Glomerular endothelial cell (primary cell): ENCODE results near the gene TUT7. TPM values are rescaled to one million over a fixed set of nuclear protein-coding genes. Genes with fewer than 3 reads are reported as not detected.
"Not testable (repeated sequence)": the region's sequence is repeated elsewhere in the genome, so short reads cannot be mapped to it uniquely, and the experiment has no call there.

Experiments used
- DNase-seq: peaks from one replicate; pipeline ENCODE4 v3.0.0-alpha.2; 2011; ENCODE audit warnings: low read depth, low spot score; ENCODE audit errors: extremely low read depth
- total RNA-seq: library from RNA; depleted of rRNA; stranded (reverse); fragments of >200 nt; gene quantifications from 2 replicates; pipeline ENCODE4 v1.2.3, GENCODE V29; 2015

The TUT7 gene
- total RNA-seq, 1 donor from 2014 or later, result 31.1 TPM

DNA sequence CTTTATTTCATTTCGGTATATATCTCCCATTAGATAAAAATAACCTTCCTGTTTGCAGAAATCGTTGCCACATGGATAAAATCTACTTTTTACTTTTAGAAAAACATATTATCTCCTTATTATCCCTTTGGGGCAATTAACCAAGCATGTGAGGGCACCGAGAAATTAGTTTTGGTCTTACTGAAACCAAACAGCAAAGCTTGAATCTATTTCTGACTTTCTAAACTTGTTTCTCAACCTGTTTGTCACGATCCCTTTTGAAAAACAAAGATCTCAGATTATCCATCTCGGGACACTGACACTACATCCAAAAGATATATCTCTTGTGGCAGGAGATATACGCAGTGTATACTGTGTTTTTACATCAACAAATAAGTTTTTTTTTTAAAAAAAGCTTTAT lies 2.3 kb downstream of the TUT7 start:
- DNase-seq, result no peak

DNA sequence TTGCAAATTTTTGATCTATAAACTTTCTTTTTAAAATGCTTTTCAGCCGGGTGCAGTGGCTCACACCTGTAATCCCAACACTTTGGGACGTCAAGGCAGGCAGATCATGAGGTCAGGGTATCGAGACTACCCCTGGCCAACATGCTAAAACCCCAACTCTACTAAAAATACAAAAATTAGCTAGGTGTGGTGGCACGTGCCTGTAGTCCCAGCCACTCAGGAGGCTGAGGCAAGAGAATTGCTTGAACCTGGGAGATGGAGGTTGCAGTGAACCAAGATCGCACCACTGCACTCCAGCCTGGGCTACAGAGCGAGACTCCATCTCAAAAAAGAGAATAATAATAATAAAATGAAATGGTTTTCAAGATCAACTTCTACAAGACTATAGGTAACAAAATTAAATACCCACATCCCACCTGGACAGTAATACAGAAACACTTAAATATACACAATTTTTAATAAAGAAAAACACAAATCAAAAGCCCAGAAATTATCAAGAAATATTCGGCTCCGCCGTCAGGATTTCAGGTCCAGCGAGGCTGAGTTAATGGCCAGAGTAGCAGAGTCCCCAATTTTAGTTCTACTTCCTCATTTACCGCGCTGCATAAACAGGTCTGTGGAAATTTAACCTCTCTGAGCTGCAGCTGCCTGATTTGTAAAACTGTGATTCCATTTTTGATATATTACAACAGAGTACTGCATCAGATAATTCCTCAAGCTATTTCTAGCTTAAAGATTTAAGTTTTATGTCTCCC lies 4.0 kb downstream of the TUT7 start:
- no peak for DNase-seq

DNA sequence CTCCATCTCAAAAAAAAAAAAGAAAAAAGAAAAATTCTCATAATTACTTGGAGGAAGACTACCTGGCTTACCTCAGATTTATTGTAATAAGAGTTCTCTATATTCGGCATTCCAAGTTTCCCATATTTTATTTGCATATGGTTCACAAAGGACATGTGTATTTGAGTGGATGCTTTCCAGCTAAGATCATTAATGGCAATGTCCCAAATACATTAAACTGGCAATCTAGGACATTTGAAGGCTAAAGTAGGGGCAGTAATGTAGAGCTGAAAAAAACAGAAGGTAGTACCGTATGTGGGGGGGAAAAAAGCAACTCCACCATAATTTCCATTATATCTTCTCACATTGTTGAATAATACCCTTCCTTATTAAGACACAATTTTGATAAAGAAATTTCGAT lies 4.9 kb downstream of the TUT7 start:
- no peak for DNase-seq

DNA sequence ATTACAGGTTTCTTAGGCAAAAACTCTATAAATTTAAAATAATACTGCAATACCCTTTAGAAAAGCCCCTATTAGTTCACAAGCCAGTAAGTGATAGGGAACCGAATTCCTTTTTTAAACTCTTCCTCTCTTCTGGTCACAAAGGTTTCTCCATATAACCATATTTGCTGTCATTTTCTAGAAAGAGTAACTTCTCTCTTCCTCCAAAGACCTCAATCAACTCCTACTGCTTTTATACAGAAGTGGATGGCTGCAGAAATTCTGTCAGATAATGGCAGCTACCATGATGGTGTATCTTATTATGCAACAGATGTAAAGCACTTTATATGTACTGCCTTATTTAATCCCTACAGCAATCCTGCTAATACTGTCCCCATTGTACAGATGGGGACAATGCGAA lies 6.2 kb downstream of the TUT7 start:
- DNase-seq, result no peak

DNA sequence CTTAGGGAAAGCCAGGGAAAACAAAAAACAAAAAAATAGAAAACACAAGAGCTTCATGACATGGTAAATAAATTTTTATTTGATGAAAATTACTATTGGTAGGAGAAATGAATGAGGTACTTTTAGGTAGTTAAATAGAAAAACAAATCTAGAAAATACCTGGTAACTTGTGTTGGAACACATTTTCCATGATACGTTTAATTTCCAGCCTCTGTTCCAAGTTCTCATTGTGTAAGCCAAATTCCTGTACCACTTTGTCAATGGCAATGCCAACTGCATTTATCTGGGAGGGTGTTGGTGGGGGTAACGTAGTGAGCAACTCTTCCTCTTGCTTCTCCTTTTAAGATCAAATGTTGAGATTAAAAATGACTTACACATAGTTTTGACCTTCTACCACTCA lies 9.4 kb downstream of the TUT7 start:
- no peak for DNase-seq

DNA sequence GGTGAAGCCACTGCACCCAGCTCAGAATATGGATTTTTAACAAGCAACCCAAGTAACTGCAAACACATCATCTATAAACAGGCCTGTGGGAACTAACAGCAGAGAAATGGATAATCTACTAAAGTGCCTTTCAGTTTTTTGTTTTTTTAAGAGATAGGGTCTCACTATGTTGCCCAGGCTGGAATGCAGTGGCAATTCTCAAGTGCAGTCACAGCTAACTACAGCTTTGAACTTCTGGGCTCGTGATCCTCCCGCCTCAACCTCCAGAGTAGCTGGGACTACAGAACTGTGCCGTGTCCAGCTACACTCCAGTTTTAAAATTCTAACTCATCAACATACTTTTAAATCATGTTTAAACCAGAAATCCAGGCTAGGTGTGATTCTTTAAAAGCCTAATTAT lies 11.9 kb downstream of the TUT7 start:
- no peak for DNase-seq

DNA sequence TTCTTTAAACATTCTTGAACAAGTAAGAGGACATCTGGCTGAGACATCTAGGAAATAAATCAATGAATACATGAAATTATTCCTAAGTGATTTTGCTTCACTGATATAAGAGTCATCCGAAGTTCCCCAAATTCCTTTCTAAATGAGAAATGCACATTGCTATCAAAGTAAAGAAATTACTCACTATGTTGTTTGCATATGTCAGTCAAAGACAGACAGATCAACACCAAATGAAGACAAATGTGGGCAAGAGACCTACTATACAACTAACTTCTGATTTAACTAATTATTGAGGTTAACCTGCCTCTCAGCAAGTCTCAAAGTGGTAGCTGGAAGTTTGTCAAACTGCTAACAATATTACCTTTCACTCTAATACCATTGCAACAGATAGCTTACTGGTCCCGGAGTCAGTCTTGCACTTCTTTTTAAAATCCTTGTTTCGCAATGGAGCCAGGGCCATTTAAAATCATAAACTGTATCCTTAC lies 13.2 kb downstream of the TUT7 start:
- no peak for DNase-seq

DNA sequence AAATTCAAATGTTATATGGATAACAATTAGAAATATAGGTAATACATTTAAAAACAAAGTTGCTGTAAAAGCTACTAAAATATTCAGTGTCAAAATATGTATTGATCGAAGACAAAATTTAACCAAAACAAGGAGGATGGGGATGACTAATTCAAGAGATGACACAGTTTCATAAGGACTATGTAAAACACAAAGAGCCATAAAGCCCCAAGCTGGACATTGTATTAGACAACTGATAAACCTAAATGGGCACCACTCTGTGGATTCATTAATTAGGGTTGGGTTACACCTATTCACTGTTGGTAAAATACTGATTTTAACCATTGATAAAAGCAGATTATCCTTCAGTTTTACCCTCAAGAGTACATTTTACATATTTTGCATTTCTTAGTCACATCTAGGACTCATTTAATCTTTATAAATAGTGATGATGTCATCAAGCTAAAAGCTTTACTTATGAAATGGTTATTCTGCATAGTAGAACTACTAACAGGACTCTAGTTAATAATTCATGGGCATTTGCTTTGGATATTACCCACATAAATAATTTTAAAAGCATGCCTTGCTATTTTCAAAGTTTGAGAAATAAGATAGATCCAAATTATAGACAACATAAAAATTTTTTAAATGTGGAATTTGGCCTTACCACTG lies 13.7 kb downstream of the TUT7 start:
- no peak for DNase-seq

DNA sequence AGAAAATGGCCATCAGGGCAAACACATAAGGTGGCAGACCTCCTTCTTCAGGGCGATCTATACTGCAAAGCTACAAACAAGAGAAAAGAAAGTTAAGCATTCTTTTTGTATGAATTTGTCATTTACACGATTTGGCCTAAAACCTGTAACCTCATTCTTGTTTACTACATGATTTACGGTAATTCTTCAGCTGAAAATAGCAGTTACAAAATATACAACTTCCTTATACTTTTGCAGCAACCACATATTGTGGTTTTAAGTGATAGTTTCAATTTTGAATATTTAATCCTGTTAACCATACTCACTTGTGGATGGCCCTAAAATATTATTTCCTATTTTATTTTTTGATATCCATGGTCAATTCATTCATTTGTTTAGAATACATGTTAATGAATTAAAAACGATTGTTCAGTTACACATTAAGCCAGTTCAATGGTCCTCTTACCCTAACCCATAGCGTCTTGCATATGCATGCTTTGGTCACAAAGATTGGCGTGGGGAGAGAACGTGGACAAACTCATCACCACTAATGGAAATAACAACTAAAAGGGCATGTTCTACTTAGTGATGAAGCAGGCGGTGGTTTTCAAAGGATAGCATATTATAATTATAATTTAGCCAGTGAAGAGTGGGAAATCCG lies 16.6 kb downstream of the TUT7 start:
- DNase-seq, result no peak

DNA sequence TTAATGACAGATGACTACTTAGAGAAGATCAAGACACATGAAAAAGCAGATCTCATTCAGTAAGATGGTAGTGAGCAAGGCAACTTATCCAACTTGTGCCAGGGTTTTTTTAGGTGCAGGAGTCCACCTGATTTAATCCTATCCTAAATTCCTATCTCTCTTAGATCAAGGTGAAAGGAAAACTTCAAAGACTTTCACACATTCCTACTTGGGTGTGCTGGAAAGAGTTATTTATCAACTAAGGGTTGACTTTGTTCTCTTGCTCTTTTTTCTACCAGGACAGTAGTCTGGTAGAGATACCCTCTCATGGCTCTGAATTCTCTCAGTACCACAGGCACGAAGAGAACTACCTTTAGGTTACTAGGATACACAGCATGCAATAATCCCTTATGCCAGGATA lies 18.2 kb downstream of the TUT7 start:
- no peak for DNase-seq

DNA sequence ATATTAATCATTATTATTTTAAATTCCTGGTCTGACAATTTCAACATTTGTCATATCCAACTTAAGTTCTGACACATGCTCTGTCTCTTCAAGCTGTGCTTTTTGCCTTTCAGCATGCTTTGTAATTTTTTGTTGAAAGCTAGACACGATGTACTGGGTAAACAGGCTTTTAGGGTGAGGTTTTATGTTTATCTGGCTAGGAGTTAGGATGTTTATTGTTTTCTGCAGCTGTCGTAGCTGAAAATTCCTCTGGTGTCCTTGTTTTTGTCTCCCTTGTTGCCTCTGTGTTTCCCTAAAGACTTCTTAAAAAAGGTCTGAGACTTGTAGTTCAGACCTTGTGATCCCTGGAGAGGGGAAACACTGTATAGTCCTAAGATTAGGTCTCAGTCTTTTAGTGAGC lies 20.6 kb downstream of the TUT7 start:
- DNase-seq, result no peak

DNA sequence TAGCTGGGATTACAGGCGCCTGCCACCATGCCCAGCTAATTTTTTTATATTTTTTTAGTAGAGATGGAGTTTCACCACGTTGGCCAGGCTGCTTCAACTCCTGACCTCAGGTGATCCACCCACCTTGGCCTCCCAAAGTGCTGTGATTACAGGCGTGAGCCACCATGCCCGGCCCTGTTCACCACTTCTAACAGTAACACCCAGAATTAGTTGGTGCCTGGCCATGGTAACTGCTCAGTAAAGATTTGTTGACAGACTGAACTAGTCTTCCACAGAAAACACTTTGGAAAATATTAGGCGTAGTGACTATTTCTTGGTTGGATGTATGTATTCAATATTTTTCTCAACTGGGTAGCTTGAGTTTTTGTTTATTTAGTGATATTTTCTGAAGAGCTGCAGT lies 24.0 kb downstream of the TUT7 start:
- no peak for DNase-seq

DNA sequence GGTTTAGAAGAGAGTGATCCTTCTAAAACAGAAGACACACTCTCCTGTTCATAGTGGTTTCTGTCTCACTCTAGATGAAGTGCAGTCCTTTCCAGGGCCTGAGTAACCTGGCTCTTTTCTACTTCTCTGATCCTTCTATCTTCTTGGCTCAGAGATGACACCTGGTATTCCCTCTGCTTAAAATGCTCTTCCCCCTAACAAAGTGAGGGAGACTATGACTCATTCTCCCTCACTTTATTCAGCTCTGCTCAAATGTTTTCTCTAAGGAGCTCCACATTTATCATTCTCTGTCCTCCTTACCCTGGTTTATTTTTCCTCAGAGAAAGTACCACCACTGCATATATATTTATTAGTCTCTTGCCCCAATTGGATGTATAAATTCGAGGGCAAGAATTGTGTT lies 24.6 kb downstream of the TUT7 start:
- DNase-seq, result no peak

DNA sequence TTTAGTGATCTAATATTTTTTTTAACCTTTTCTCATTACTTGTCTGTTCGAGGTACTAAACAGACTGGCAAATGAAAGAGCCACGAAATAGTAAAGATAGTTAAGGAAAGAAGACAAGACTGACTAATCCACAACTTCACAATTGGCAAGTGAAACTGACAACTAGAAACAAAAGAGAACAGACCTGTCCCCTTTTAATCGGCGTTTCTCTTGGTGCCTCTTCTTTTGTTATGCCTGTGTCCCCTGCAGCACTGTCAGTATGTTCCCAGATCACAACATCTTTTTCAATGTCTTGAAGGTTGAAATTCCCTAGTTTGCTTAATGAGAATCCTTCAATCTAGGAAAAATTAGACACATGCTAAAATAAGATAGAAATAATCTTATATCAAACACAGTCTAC lies 26.1 kb downstream of the TUT7 start:
- no peak for DNase-seq

DNA sequence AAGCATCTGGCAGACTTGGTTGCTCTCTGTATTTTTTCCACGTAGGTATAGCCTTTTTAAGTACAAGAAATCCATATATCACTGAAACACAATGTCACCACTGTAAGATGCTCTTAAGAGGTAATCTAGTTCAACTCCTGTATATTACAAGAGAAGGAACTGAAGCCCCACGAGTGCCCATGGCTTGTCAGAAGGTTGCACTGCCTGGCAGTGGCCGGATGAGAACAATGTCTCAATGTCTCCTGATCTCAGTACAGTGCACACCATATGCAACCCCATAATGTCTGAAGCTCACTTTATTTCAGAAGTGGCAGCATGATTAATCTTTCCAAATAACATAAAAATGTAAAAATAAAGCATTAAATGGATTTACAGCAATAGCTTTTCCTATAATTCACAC lies 27.7 kb downstream of the TUT7 start:
- no peak for DNase-seq

DNA sequence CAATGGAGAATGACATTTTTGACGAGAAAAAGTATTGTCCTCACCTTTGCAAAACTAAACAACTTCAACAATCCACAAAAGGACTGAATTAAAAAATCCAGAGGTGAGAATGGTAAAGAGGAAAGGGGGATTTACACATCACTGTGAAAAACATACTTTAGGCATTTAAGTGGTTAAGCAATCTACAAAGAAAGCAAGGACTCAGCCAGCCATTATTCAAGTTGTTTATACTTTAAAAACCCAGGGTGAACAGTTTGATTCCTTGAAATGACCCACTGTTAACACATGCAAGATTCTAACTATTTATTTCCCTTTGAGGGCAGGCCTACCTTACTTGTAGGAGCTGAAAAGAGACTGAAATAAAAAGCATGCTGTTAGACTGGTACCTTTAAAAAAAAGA lies 29.3 kb downstream of the TUT7 start:
- no peak for DNase-seq

DNA sequence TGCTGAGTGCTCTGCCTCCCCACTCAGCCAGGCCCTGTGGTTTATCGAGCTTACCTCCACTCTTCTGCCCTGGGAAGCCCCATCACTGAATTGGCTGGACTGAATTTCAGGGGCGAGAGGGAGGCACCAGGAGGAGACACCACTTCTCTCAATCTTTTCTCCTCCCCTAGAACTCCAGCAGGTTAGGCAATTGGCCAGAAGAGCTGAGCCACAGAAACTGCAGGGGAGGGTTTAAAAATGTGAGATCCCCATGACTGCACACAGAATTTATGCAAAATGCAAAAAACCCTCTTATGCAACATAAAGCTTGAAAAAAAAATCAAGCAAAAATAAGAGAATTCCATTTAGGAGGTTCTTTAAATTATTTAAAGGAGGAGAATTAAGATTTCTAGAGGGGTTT lies 29.9 kb downstream of the TUT7 start:
- no peak for DNase-seq

DNA sequence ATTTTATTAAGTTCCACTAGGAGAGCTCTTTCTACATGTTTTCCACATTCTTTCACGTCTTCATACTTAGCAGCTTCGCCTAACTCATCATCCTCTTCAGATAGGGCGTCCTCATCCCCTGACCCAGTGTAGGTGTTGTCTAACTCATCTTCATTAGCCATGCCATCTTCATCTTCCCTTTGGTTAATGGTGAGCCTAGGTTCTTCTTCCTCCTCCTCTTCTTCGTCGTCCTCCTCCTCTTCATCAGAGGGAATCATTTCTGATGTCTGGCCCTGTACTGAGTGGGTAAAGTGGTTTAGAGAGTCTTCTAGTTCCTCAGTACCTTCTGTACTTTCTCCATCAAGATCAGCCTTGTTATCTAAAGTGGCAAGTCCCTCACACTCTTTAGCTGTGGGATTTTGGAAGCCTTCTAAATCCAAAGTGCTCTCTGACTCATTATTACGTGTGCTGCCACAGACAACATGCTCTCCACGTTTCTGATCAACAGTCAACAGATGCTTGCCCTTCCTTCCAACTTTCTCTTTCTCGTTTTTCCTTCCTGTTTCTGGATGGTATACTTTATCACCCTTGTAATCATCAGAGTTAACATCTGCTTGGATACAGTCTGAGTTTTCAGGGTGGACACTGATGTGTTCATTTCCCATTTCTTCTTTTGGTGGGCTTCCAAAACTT lies 31.1 kb downstream of the TUT7 start:
- no peak for DNase-seq

DNA sequence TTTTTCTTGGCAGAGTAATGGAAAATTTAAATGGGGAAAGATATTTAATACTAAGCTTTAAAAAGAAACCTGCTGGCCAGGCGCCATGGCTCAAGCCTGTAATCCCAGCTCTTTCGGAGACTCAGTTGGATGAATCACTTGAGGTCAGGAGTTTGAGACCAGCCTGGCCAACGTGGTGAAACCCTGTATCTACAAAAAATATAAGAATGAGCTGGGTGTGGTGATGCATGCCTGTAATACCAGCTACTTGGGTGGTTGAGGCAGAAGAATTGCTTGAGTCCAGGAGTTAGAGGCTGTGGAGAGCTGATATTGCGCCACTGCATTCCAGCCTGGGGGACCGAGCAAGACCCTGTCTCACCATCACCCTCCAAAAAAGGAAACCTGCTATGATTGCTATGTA lies 32.8 kb downstream of the TUT7 start:
- no peak for DNase-seq

DNA sequence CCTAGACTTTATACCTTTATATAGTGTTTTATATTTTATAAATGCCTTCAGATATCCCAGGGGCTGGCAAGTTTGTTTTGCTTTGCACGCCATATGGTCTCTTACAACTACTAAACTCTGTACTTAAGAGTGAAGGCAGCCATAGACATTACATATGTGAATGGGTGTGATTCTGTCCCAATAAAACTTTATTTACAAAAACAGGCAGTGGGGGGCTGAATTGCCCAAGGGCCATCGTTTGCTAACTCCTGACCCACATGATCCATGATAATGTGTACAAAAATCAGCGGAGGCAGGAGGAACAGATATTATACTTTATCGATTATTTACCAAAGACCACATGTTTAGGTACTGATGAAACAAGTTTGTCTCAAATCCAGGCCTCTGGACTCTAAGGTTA lies 36.0 kb downstream of the TUT7 start:
- DNase-seq, result no peak

DNA sequence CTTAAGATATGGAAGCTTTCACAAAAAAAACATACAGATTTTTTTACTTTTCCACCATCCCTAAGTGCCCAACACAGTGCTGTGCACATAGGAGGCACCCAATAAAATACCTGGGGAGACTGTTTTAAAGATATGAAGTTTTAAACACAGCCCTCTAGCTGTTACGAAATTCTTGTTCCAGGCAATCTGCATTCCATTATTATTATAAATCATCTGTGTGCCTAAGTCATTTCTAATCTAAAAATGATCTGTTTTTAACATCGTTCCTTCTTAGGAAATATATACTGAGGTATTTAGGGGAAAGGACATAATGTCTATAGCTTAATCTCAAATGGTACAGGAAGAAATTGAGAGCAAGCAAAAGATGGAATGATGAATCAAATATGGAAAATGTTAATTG lies 39.1 kb downstream of the TUT7 start:
- DNase-seq, result no peak

DNA sequence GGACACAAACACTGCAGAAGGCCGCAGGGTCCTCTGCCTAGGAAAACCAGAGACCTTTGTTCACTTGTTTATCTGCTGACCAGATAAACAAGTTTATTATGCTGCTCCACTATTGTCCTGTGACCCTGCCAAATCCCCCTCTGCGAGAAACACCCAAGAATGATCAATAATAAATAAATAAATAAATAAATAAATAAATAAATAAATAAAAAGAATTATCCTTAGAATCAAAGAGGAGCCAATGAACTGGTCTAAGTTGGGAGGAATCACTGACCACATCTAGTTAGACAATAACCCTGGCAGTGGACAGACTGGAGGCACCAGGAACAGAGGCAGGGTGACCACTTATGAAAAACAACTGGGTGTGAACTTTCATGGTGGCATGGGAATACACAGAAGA lies 41.3 kb downstream of the TUT7 start:
- DNase-seq, result not testable (repeated sequence)
